ENCODE measurements around the gene RASAL3.

RASAL3 gene

DNA sequence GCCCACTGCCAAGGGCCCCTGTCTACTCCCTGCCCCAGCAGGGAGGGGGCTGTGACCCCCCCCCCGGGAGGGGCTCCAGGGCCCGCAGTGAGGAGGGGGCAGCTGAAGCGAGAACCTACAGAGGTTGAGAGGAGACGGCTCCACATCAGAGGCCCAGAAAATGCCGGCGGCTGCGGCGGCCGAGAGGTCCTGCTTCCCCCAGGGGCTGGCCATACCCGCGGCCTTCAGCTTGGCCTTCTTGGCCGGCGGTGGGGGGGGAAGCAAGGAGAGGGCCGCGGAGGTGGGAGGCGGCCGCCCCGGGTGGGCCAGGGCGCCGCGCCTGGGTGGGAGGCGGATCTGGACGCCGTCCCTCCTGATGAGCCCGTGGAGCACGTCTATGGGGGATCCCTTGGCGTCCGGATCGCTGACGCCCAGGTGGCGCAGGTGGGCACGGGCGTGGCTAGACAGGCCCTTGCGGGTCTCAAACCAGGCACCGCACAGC lies 36.3 kb downstream of the RASAL3 start:
- peaks cover 84% of the 10 kb centered on the region for H3K36me3 ChIP-seq (ENCODE audit: insufficient read depth, insufficient read length, low read length)

DNA sequence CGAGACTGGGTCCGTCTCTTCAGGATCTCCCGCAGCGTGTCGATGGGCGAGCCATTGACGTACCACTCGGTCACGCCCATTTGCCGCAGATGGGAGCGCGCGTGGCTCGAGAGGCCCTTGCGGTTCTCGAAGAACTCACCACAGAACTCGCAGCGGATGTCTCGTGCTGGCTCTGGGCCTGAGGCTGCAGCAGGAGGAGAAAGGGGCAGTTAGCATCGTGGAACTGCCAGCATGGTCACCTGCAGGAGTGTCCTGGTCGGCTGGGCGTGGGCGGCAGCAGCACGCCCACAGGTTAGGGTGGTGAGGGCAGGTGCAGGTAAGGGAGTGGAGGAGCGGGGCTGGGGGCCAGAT lies 37.0 kb downstream of the RASAL3 start:
- DNase-seq (ENCODE audit: low read depth, low spot score): no peak
- Histone ChIP-seq H3K4me3 (ENCODE audit: insufficient read length, low read depth) (no peak overlapping the region), H3K36me3 (ENCODE audit: insufficient read depth, insufficient read length, low read length) (peaks cover 91% of the 10 kb centered on the region), H3K4me1 (ENCODE audit: insufficient read depth, insufficient read length) (peaks cover 16% of the 10 kb centered on the region), H3K9ac (ENCODE audit: insufficient read length, low read depth) (no peak overlapping the region), H3K9me3 (ENCODE audit: insufficient read depth, low read length) (peaks cover 14% of the 10 kb centered on the region; the same call in 1 of the 2 replicates), H3K27me3 (ENCODE audit: insufficient read depth, insufficient read length) (no peaks in the 10 kb centered on the region)
- no peak for TF ChIP-seq YY1 (IDR thresholded peaks at IDR 0.05; ENCODE audit: insufficient read depth, insufficient read length)
- no peak for TF ChIP-seq ZNF274 (IDR thresholded peaks at IDR 0.05; ENCODE audit: low read depth, low read length)
- TF ChIP-seq SUZ12 (IDR thresholded peaks at IDR 0.05; ENCODE audit: extremely low read depth, insufficient read depth, insufficient read length): no peak

More for the DNA sequence above, 36.3 kb downstream of the RASAL3 start:
- DNase-seq (ENCODE audit: low read depth, low spot score): no peak
- H3K27me3 ChIP-seq (ENCODE audit: insufficient read depth, insufficient read length): no peaks in the 10 kb centered on the region
- H3K4me3 ChIP-seq (ENCODE audit: insufficient read length, low read depth): no peak overlapping the region
- no peak for TF ChIP-seq ZNF274 (IDR thresholded peaks at IDR 0.05; ENCODE audit: low read depth, low read length)
- no peak for TF ChIP-seq YY1 (IDR thresholded peaks at IDR 0.05; ENCODE audit: insufficient read depth, insufficient read length)
- peaks cover 13% of the 10 kb centered on the region; the same call in 1 of the 2 replicates for H3K9me3 ChIP-seq (ENCODE audit: insufficient read depth, low read length)
- no peak overlapping the region for H3K9ac ChIP-seq (ENCODE audit: insufficient read length, low read depth)
- peaks cover 16% of the 10 kb centered on the region for H3K4me1 ChIP-seq (ENCODE audit: insufficient read depth, insufficient read length)

DNA sequence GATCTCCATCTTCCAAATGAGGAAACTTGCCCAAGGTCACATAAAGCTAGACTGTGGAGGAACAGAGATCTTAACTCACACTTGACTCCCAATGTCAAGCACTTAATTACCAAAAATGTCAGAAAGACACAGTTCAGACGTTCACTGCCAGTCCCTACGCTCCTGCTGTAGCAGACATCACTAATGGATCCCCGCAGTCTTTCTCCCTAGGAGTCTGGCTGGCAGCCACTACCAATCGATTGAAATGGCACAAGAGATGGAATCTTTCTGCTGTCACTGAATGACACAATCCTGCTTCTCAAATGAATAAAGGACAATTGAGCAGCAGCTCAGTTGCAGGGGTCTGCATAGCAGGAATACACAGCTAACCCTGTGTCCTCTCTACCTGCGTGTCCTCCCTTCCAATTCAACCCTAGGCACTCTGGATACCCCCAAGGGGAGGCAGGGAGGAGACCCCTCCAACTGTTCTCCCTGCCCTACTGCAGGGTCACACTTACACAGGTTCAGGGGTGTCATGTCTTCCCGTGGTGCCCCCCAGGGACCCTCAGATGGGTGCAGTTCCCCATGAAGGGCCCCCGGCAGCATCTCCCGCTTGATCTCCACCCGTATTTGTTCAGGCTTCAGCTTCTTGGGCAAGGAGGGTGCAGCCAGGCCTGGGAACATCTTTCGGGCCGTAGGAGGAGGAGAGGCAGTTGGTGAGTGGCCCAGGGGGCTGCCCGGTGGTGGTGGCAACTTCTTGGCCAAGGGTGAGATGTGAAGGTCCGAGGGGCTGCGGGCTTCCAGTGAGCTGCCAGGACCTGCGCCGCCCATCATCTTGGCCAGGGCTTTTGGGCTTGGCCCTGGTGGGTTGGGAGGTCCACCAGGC lies 37.6 kb downstream of the RASAL3 start:
- TF ChIP-seq YY1 (IDR thresholded peaks at IDR 0.05; ENCODE audit: insufficient read depth, insufficient read length) (no peak), ZNF274 (IDR thresholded peaks at IDR 0.05; ENCODE audit: low read depth, low read length) (no peak), SUZ12 (IDR thresholded peaks at IDR 0.05; ENCODE audit: extremely low read depth, insufficient read depth, insufficient read length) (no peak)
- Histone ChIP-seq H3K4me3 (ENCODE audit: insufficient read length, low read depth) (no peak overlapping the region), H3K36me3 (ENCODE audit: insufficient read depth, insufficient read length, low read length) (peaks cover 96% of the 10 kb centered on the region), H3K9ac (ENCODE audit: insufficient read length, low read depth) (no peak overlapping the region), H3K4me1 (ENCODE audit: insufficient read depth, insufficient read length) (peaks cover 16% of the 10 kb centered on the region), H3K9me3 (ENCODE audit: insufficient read depth, low read length) (peaks cover 14% of the 10 kb centered on the region; the same call in 1 of the 2 replicates), H3K27me3 (ENCODE audit: insufficient read depth, insufficient read length) (no peaks in the 10 kb centered on the region)
- DNase-seq (ENCODE audit: low read depth, low spot score): no peak

DNA sequence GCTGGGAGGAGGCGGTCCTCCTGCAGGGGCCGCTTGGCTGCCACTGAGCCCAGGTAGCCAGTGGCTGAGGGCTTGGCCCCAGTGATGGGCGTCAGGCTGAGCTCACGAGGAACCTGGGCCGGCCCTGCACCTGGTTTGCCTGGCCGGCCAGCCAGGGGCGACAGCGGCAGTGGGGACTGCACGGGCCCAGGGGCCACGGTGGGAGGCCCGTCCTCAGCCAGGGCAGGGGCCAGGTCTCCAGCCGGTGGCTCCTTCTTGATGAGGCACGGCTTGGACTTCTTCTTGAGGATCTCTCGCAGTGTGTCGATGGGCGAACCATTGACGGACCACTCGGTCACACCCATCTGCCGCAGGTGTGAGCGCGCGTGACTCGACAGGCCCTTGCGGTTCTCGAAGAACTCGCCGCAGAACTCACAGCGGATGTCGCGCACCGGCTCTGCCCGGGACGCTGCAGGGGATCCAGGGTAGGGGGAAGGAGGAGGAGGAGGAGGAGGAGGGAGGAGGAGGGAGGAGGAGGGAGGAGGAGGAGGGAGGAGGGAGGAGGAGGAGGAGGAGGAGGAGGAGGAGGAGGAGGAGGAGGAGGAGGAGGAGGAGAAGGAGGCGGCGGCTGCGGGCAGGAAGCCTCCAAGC lies 38.9 kb downstream of the RASAL3 start:
- H3K4me3 ChIP-seq (ENCODE audit: insufficient read length, low read depth): no peak overlapping the region
- no peaks in the 10 kb centered on the region for H3K27me3 ChIP-seq (ENCODE audit: insufficient read depth, insufficient read length)
- peaks cover 5% of the 10 kb centered on the region for H3K4me1 ChIP-seq (ENCODE audit: insufficient read depth, insufficient read length)
- no peak for DNase-seq (ENCODE audit: low read depth, low spot score)
- no peak overlapping the region for H3K9ac ChIP-seq (ENCODE audit: insufficient read length, low read depth)
- H3K9me3 ChIP-seq (ENCODE audit: insufficient read depth, low read length): peaks cover 14% of the 10 kb centered on the region; the same call in 1 of the 2 replicates
- no peak for TF ChIP-seq ZNF274 (IDR thresholded peaks at IDR 0.05; ENCODE audit: low read depth, low read length)
- TF ChIP-seq SUZ12 (IDR thresholded peaks at IDR 0.05; ENCODE audit: extremely low read depth, insufficient read depth, insufficient read length): no peak
- no peak for TF ChIP-seq YY1 (IDR thresholded peaks at IDR 0.05; ENCODE audit: insufficient read depth, insufficient read length)
- peaks cover 93% of the 10 kb centered on the region for H3K36me3 ChIP-seq (ENCODE audit: insufficient read depth, insufficient read length, low read length)

DNA sequence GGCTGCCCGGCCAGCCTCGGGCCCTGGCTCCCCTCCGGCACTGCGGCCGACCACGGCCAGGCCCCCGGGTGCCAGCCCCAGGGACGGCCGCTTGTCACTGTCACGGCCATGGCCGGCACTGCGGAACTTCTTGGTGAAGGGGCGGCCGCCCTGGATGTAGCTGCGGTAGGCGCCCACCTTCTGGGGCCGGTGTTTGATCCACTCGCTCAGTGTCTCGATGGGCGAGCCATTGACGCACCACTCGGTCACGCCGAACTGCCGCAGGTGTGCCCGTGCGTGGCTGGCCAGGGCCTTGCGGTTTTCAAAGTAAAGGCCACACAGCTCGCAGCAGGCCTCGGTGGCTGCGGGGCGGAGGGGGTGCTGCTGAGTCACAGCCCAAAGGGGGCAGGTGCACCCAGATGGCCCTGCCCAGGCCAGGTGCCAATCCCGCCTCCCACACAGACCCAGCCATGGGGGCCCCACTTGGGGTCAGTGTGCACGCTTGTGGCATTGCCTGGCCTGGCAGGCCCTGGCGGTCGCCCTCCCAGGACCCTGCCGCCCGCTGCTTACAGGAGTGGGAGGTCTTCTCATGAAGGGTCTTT lies 39.6 kb downstream of the RASAL3 start:
- H3K27me3 ChIP-seq (ENCODE audit: insufficient read depth, insufficient read length): no peaks in the 10 kb centered on the region
- H3K36me3 ChIP-seq (ENCODE audit: insufficient read depth, insufficient read length, low read length): peaks cover 87% of the 10 kb centered on the region
- DNase-seq (ENCODE audit: low read depth, low spot score): no peak
- H3K9ac ChIP-seq (ENCODE audit: insufficient read length, low read depth): no peak overlapping the region
- TF ChIP-seq ZNF274 (IDR thresholded peaks at IDR 0.05; ENCODE audit: low read depth, low read length): no peak
- TF ChIP-seq SUZ12 (IDR thresholded peaks at IDR 0.05; ENCODE audit: extremely low read depth, insufficient read depth, insufficient read length): no peak
- TF ChIP-seq YY1 (IDR thresholded peaks at IDR 0.05; ENCODE audit: insufficient read depth, insufficient read length): no peak
- H3K4me3 ChIP-seq (ENCODE audit: insufficient read length, low read depth): no peak overlapping the region
- H3K9me3 ChIP-seq (ENCODE audit: insufficient read depth, low read length): peaks cover 14% of the 10 kb centered on the region; the same call in 1 of the 2 replicates
- peaks cover 2% of the 10 kb centered on the region for H3K4me1 ChIP-seq (ENCODE audit: insufficient read depth, insufficient read length)

DNA sequence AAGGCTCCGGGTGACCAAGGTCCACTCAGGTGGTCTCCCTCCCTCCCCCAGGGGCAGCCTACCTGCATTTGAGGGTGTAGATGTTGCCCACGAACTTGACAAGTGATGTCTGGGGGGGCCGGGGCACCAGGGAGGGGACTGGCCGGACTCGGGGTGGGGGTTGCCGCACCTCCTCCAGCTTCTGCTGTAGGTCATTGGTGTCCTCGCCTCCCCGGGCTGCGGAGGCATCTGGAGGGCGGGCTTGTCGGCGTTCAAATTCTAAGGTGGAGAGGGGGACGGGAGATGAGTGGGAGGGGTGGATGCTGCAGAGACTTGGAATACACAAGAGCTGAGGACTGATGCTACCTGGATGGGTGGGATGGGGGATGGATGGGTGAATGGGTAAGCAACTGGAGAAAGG lies 40.2 kb downstream of the RASAL3 start:
- peaks cover 14% of the 10 kb centered on the region; the same call in 1 of the 2 replicates for H3K9me3 ChIP-seq (ENCODE audit: insufficient read depth, low read length)
- no peak for DNase-seq (ENCODE audit: low read depth, low spot score)
- H3K4me3 ChIP-seq (ENCODE audit: insufficient read length, low read depth): no peak overlapping the region
- H3K9ac ChIP-seq (ENCODE audit: insufficient read length, low read depth): no peak overlapping the region
- no peaks in the 10 kb centered on the region for H3K27me3 ChIP-seq (ENCODE audit: insufficient read depth, insufficient read length)
- peaks cover 80% of the 10 kb centered on the region for H3K36me3 ChIP-seq (ENCODE audit: insufficient read depth, insufficient read length, low read length)
- TF ChIP-seq YY1 (IDR thresholded peaks at IDR 0.05; ENCODE audit: insufficient read depth, insufficient read length) (no peak), SUZ12 (IDR thresholded peaks at IDR 0.05; ENCODE audit: extremely low read depth, insufficient read depth, insufficient read length) (no peak), ZNF274 (IDR thresholded peaks at IDR 0.05; ENCODE audit: low read depth, low read length) (no peak)
- H3K4me1 ChIP-seq (ENCODE audit: insufficient read depth, insufficient read length): peaks cover 2% of the 10 kb centered on the region

DNA sequence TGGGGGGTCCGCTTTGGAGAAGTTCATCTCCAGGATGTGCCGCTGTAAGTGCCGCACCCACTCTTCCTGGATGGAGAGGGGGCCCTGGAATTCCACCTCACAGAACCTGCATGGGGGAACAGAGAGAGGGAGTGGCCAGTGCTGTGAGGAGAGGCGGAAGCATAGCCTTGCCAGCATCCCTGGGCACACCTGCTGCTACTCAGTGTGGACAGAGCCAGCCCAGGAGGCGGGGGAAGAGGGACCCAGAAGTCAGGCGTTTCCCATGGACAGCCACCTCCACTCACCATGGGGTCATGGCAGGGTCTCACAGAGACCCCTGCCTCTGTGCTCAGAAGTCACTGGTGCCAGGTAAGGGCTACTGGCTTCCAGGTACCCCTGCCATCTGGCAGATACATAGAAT lies 41.2 kb downstream of the RASAL3 start:
- DNase-seq (ENCODE audit: low read depth, low spot score): no peak
- TF ChIP-seq SUZ12 (IDR thresholded peaks at IDR 0.05; ENCODE audit: extremely low read depth, insufficient read depth, insufficient read length): no peak
- no peak for TF ChIP-seq ZNF274 (IDR thresholded peaks at IDR 0.05; ENCODE audit: low read depth, low read length)
- TF ChIP-seq YY1 (IDR thresholded peaks at IDR 0.05; ENCODE audit: insufficient read depth, insufficient read length): no peak
- Histone ChIP-seq H3K9me3 (ENCODE audit: insufficient read depth, low read length) (peaks cover 14% of the 10 kb centered on the region; the same call in 1 of the 2 replicates), H3K4me1 (ENCODE audit: insufficient read depth, insufficient read length) (no peaks in the 10 kb centered on the region), H3K4me3 (ENCODE audit: insufficient read length, low read depth) (no peak overlapping the region), H3K9ac (ENCODE audit: insufficient read length, low read depth) (no peak overlapping the region), H3K27me3 (ENCODE audit: insufficient read depth, insufficient read length) (no peaks in the 10 kb centered on the region), H3K36me3 (ENCODE audit: insufficient read depth, insufficient read length, low read length) (peaks cover 70% of the 10 kb centered on the region)
